Spleen (tissue), 7 donors: ENCODE data around the gene HCAR2.
"Not testable (repeated sequence)": the region's sequence is repeated elsewhere in the genome, so short reads cannot be mapped to it uniquely, and the experiment has no call there.

Experiments
- CTCF ChIP-seq, 11 experiments: fragments of 200-600 bp in 7 of 11; fragments of 450-650 bp in 4 of 11; sonication (generic) in 4 of 11; IDR thresholded peaks in 8 of 11; conservative IDR thresholded peaks in 3 of 11; 1 replicate in 7 of 11; 2 replicates in 4 of 11; pipeline versions ENCODE4 v1.4.0 to v1.8.0; 2016 to 2021; ENCODE audit warnings: antibody characterized with exemption in 11 of 11, inconsistent platforms in 4 of 11, mild to moderate bottlenecking in 1 of 11
- POLR2A ChIP-seq, 3 donors: fragments of 450-650 bp; IDR thresholded peaks; one replicate each; pipeline ENCODE4 v1.5.1; 2017; ENCODE audit warnings: antibody characterized with exemption in 3 of 3, mild to moderate bottlenecking in 1 of 3
- POLR2AphosphoS5 ChIP-seq, 3 donors: sonication (generic); formaldehyde crosslinking; IDR thresholded peaks; one replicate each; pipeline ENCODE4 v1.5.1; 2017; ENCODE audit warnings: antibody characterized with exemption in 3 of 3
- donor health status: DM: no; HTN: no; CAD: no; lungs with moderate emphysema.
- donor health status: DM: no; HTN: no; CAD: no.
- donor health status: DM: no; HTN: no; CAD: no.

- TF ChIP-seq CTCF (IDR thresholded peaks at IDR 0.05 in 8 of 11, conservative IDR thresholded peaks at IDR 0.05 in 3 of 11); POLR2AphosphoS5 (IDR thresholded peaks at IDR 0.05); POLR2A (IDR thresholded peaks at IDR 0.05): not testable (repeated sequence)
Measured at GRCh38 chr12:122696922-122697321, 6.2 kb downstream of the HCAR2 start.
